CD4-positive, alpha-beta T cell treated with Interleukin-17A for 1 hour (primary cell): ENCODE results near the gene RAB31.

ENCODE experiments used
- DNase-seq: peaks from one replicate; pipeline ENCODE4 v3.0.0-alpha.2; 2020

RAB31 gene

DNA sequence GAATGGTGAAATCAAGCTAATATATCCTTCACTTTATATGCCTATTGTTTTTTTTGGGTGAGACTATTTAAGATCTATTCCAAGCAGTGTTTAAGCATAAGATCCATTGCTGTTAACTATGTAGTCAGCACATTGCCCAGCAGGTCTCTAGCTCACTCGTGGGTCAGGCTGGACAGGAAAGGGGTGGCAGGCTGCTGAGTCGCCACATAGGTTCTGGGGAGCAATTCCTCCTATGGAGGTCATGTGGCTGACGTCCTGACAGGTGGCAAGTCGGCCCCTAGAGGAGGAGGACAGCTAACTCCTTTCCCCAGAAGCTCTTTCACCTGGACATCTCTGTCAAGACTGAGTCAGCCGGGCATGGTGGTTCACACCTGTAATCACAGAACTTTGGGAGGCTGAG lies 13.9 kb upstream of the RAB31 start:
- no peak for DNase-seq

DNA sequence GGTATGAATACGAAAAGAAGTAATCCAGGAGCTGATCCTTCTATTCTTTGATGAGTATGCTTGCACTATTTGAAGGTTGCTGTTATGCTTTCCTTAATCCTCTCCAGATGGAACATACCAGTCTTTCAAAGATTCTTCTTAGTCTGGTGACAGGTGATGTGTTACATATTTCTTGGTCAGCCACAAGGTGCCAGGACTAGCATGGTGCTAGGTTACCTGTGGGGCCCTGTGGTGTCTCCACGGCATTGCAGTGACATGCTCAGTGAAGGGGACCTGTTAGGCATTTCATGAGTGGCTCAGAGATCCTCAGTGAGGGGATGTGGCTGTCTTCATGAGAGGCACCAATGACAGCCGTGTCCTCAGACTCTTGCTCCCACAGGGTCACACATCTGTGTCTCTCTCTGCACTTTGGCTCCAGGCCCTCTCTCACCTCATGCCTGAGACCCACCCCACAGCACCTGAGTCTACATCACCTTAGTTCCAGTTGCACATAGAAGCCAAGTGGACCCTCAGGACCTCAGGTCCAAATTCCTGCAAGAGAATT lies 13.1 kb upstream of the RAB31 start:
- no peak for DNase-seq

DNA sequence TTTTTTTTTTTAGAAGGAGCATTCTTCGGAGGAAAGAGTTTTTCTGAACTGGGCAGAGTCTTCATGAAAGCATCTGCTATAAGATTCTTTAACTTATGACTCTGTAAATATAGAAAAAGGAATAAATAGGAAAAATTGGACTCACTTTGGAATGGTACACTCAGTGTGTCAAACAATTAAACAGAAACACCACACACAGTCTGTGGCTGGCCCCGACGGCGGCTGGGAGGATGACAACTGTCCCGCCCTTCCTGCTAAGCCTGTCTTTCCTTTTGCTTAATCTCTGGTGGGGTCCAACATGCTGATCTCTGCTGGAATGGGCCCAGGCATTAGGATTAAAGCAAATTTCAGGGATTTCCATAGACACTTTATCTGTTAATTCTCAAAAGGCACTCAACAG lies 12.5 kb upstream of the RAB31 start:
- no peak for DNase-seq

DNA sequence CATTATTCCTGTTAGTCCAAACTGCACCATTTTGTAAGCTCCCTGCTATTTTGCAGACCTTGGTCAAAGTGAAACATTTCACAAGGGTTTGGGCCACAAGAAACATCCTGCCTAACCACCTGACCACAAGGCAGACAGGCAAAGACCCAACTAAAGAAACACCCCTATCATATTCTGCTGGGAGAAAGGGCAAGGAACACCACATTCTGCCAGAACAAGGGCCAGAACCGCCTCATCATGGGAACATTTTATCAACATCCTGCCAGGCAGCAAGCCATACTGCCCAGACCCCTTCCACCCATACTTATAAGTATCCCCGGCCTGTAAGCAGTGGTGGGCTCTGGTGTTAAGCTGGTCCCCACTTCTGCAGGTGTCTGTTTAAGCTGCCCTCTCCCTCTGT lies 12.0 kb upstream of the RAB31 start:
- no peak for DNase-seq

DNA sequence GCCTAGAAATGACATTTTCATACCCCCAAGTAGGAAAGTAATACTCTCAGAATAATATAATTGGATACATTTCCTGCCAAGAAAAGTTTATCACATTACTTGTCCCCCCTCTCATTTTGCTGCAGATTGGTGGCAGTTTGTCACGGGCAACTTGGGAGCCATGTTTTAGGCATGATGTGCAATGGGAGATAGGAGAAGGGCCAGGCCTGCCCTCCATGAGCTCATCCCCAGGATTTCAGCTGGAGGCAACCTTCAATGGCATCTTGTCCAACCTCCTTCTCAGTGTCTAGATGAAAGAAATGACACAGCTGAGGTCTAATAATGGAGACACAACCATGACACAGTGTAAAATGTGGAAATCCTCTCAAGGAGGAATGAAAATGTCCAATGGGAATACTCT lies 11.4 kb upstream of the RAB31 start:
- DNase-seq = no peak

DNA sequence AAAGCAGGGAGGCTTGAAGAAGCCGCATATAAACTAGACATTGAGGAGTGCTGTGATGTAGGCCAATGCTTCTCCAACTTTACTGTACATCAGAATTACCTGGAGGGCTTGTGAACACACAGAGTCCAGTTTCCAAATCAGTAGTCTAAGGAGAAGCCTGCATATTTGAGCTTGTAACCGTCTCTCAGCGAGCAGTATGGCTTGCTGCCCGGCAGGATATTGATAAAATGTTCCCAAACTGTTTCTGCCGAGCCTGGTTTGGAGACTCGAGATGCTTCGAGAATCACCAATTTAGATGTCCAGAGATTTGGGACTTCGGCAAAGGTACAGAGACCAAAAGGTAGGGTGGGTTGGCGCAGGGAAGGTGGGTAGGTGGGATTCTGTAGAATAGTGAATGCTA lies 11.0 kb upstream of the RAB31 start:
- DNase-seq = no peak

DNA sequence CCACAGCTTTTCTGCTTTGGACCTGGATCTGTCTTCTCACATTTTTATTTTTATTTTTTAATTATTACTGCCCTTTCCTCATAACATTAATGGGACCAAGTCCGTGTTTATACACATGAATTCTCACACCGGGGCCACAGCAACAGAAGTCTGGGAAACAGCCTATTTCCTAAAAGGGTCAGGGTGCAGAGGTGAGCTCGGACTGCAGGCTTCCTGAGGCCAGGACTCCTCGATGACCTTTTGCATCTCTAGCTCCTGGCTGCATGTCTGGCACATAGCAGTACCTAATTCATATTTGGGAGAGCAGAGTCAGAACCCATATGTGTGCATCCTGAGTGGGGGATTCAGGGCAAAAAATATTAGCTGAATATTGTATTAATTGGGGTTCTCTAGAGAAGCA lies 9.6 kb upstream of the RAB31 start:
- no peak for DNase-seq

DNA sequence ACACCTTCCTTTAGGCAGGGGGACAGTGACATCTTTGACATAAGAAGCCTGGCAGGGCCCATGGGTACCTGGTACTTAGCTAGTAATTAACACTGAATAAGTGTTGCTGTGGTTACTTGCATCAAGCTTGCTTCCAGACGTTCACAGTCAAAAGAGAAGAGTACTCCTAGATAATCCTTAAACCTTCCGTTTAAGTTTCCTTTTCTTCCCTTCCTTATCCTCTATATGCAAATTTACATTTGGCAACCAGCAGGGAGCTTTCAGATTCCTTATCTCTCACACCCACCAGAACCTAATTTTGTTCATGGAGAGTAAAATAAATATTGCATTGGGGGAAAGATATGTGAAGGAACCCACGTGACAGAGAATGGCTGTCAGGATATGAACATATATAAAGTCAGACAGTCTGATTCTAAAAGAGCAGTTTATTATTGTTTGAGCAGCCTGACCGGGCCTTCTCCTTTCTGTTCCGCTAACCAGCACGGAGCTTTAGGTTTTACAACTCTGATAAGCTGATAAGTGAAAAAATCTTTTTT lies 7.8 kb upstream of the RAB31 start:
- no peak for DNase-seq

DNA sequence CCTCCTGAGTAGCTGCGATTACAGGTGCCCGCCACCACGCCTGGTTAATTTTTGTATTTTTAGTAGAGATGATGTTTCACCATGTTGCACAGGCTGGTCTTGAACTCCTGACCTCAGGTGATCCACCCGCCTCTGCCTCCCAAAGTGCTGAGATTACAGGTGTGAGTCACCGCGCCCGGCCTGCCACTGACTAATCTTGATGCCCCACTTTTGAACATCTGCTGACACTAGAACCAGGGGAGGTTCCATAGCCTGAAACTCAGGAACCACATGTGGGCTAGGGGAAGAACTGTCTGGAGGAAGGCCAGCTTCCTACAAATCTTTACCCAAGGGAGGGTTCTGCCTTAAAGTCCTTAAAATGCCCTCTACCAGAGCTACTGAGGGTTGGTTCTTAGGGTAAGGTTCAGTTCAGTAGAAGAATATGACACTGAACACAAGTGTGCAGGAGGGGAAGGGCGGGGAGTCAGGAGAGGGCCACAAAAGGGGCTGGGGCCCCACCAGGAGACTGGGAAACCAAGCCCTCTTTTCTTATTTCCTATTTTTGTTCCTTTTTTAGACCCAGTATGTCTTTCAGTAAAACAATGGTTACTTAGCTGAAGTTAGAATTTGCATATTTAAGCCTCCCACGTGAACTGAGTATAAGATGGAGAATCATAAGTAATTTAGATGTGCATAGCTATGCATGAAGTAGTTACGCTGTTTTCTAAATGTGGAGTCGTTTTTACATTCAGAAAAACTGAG lies 6.3 kb upstream of the RAB31 start:
- no peak for DNase-seq

DNA sequence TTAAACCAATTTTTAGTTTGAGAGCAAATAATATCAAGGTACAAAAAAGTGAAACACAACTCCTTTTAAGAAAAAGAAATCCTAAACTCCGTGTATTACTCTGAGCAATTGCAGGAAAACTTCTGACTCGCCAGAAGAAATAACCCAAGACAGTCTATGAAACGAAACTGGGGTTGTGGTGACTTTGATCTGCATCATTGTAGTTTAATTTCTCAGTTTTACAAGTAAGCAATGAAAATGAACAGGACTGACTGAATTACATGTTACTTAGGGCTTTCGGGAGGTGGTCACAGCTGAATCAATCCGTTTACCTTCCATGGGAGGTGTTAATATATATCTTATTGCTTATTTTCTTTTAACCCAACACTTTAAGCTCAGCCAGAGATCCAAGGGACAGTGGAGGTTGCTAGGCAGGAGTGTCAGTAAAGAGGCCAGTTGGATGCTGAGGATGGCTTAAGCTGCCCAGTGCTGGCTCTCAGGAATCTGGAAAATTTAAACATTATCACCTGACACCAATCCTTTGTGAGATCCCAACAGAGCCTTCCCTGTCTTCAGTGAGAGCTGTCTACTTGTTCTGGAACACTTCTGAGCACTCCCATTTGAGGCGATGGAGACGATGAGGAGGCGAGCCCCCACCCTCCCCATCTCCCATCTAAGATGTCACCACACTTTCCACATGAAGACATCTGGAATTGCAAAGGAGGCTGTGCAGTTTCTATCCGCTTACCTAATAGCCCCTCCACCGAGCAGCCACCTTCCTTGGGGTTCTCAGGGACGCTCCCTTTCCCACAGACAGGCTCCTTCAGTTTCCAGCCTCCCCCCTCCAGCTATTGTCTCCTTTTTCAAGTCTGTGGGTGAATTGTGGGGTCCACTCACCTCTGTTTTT lies 3.6 kb upstream of the RAB31 start:
- DNase-seq = no peak

DNA sequence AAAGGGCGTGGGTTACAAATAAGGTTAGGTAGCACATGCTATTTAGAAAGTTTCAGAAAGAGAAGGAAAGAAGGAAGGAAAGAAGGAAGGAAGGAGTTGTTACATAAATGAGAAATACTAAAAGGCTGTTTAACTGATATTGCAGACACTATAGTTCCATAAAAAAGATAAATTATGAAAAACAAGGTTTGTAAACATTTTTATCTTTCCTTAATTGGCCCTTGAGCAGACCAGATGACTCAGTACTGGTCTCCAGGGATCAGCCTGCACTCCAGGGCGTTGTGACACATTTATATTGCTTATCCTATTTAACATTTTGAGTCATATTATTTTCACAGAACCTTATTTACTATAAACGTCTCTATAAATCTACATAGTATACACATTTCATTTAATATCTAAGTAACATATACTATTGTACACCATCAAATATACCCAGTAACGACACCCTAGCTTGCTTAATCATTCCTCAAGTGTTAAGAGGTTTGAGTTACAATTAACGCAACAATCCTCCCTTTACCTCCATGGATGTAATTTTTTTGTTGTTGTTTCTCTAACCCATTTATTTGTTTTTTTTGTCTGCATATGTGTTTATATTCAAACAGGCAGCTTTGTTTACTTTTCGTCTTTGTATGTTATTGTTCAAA lies 2.8 kb upstream of the RAB31 start:
- DNase-seq = no peak

DNA sequence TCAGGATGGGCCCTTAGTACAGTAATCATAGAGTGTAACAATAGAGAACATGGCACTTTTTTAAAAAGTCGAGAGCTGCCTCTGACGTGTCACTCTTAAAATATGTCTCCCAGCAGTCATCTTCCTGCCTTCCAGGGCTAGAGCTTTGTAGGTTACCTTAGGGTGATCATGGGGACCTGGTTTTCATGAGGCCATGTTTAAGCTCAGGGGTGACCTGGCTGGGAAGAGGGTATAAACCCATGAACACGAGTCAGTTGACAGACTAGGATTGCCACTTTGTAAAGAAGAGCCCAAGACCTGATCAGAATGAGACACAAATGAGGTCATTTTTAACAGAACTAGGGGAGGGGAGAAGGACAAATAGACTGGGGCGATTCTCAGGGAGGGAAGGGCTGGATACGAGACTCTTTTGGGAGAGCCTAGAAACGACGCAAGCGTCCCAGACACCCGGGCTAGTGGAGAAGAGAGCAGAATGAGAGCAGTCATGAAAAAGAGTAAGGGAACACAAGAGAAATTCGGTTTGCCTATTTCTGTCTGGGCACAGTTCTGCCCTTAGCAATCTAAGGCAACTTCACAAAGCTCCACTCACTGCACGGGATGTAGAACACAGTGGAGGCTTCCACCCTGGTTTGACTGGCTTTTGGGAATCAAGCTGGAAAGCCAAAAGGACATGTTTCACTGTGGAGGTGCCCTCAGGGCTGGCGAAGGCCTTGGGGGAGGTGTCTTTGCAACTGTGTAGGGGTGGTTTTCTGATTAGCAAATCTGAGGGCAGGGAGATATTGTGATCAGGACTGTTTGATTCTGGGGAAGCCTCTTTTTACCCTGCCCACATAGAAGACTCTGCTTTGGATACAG lies 1.8 kb upstream of the RAB31 start:
- no peak for DNase-seq

DNA sequence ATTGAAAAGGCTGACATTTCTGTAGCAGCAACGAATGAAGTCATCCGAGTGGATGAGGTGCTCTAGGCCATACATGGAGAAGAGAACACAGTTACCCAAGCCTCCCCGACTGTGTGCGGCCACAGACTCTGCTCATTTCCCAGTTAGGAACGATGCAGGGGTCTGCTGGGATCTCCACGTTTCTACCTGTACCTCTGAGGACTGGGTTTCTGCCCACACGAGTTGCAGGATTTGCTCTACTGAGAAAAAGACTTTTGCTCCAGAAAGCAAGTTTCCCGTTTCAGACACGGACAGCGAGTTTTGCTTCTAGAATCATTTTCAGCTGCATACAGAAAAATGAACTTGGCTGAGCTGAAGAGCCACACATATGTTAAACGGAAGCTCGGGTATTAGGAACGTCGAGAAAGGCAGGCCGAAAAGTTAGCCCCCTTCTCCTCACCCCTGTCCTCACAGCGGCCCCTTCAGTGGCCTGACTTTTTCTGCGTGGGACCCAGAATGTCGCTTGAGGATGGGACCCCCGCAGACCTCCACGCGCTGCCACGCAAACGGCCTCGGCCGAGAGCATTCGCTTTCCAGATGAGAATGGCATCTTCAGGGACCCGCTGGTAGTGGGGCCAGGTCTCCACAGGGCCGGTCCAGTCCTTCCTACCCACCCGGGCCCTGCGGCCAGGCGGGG lies 582 bp upstream of the RAB31 start:
- no peak for DNase-seq

DNA sequence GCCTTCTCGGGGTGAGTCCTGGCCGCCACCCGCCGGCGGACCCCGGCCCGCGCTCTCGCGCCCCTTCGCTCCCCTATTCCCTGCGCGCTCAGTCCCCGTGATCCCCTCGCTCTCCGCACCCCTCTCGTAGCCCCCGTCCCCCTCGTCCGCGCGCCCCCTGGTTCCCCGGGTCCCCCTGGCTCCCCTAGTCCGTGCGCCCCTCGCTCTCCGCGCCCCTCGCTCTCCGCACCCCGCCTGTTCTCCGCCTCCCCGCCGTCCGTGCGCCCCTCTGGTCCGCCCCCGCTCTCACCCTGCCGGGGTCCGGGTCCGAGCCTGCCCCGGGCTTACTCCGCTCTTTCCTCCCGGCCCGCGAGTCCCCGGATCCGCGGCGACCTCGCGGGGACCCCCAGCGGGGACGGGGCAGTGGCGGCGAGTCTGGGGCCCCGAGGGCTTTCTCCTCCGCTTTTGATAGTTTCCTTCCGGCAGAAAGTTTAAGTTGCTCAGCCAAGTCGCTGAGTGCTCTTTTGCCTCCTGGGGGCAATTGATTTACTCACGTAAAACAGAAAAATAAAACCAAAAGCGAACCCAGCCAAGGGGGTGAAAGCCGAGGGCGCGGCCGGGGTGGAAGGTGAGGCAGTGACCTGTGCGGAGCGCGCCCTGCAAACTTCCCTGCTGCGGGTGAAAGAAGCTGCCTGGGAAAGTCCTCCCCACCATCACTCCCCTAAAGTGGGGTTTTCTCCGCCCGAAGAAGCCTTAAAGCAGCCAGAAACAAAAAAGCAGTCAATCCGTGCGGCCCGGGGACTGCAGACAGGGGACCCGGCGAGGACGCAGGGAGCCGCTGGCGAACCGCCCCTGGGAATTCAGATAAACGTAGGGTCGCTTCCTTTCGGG lies 568 bp downstream of the RAB31 start:
- no peak for DNase-seq

DNA sequence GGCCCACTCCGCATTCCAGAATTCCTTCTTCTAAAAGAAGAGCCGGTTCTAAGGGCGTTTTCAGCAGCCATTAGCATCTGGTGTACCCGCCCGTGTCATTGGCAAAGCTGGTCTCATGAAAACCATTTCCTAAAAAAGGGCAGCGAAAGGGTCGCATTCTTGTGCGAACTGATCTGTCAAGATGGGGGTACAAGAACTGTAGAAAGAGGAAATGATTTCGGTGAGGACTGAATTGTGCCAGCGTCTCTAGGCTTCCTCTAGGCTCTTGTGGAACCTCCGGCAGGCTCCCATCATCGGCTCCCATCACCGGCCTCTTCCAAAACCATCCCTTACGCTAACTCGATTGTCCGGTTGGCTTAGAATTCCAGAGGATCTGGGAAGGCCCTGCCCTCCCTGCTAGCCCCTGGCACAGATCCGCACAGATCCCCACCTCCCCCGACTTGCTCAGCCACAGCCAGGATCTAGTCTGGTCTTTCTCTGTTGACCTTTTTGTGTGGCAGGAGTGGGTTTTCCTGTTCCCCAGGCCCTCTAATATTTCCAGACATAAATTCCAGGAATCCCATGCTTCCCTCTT lies 1.3 kb downstream of the RAB31 start:
- DNase-seq = no peak

DNA sequence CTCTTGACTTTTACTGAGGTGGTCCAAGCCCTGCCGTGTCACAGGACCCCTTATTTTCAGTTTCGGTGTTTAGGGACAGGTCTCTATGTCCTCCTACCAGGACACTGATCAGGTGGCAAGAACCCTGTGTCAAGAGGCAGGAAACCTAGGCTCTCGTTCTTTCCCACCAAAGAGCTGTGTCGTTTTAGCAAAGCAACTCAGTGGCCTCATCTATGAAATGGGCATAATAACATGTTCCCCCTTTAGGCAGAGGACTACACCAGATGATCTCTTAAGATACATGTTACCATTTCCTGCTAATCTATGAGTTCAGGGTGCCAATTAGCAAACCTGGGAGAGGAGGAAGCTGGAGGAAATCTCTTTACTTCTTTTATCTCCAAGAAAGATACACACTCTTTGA lies 1.9 kb downstream of the RAB31 start:
- no peak for DNase-seq

DNA sequence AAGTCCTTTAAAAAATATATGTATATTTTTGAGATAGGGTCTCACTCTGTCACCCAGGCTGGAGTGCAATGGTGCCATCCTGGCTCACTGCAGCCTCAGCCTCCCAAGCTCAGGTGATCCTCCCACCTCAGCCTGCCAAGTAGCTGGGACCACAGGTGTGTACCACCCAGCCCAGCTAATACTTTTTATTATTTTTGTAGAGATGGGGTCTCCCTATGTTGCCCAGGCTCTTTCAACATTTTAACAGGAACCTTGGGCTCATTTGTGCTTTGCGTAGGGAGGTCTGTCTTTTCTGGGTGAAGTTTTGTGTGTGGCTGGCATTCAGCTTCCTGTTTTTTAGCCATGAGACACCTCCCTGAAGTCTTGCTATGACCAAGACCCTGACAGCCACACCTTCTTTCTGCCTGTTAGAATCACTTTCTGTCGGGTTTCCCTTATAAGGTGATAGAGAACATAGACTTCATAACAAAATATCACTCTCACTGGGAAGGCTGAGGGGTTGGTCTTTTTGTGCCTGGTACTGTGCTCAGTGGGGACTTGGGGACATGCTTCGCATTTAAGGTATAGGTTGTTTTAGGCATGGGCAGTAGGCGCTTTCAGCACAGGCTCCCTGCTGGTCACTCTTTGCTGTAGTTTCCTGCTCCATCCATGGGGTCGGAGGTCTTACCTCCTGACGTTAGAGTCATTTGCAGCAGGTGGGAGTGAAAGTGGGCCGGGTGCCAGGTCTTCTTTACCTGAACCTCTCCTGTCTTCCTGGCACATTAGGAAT lies 3.4 kb downstream of the RAB31 start:
- peak; percentile 14 for DNase-seq

DNA sequence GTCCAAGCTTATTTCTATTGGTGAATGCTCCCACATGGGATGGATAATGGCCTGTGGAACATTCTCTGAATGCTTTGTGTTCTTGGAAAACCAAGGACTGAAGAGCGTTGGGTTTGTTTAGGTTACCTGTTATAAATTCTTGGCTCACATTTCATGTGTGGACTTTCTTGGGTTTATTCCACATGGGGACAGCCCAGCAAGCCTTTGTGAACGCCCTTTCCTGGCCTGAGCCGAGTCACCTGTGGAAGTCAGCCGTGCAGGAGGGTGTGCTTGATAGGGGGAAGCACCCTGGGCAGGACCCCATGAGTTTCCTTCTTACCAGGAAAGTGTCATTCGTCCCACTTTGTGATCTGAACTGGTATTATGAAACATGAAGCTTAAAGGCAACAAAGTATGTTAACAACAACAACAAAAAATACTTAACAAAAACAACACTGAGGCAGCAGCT lies 4.1 kb downstream of the RAB31 start:
- no peak for DNase-seq

DNA sequence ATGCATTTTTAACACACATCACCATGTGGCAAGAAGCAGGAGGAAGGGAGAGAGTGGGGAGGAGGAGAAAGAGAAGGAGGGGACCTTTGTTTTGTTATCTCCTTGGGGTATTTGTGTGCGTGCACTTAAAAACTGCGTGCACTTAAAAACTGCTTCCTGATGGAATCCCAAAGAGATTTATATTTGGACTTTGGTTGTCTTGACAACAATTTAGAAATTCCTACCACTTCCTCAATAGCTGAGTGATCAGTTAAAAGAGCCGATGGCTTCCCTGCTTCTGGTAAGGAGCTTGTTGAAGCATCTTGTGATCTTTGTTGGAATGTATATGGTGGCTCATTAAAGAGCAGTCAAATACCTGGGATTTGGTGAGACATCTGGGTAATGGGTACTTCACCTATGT lies 4.5 kb downstream of the RAB31 start:
- no peak for DNase-seq
